Medulla oblongata (tissue), 1 donor: ENCODE data around the gene ITGA2.

Experiments used
- DNase-seq: peaks from one replicate; pipeline ENCODE4 v3.0.0-alpha.2; 2015; ENCODE audit errors: extremely low spot score

The ITGA2 gene

GRCh38 chr5:53055365-53055764 lies 66.2 kb downstream of the ITGA2 start:
- no peak for DNase-seq

GRCh38 chr5:53059281-53059680 lies 70.1 kb downstream of the ITGA2 start:
- no peak for DNase-seq

- DNase-seq: no peak
Observed at GRCh38 chr5:53063176-53063575, 74.0 kb downstream of the ITGA2 start.

GRCh38 chr5:53063791-53064190 lies 74.6 kb downstream of the ITGA2 start:
- DNase-seq: no peak

- no peak for DNase-seq
Observed at GRCh38 chr5:53066088-53066487, 76.9 kb downstream of the ITGA2 start.

- no peak for DNase-seq
Observed at GRCh38 chr5:53067641-53068040, 78.5 kb downstream of the ITGA2 start.

GRCh38 chr5:53068291-53068836 lies 79.2 kb downstream of the ITGA2 start:
- DNase-seq: no peak

- no peak for DNase-seq
Observed at GRCh38 chr5:53069626-53070025, 80.5 kb downstream of the ITGA2 start.

- DNase-seq: no peak
Observed at GRCh38 chr5:53071298-53071697, 82.1 kb downstream of the ITGA2 start.

GRCh38 chr5:53071738-53072137 lies 82.6 kb downstream of the ITGA2 start:
- no peak for DNase-seq

GRCh38 chr5:53073348-53073747 lies 84.2 kb downstream of the ITGA2 start:
- no peak for DNase-seq

- DNase-seq: no peak
Observed at GRCh38 chr5:53076014-53076583, 86.9 kb downstream of the ITGA2 start.

- DNase-seq: no peak
Observed at GRCh38 chr5:53080271-53080670, 91.1 kb downstream of the ITGA2 start.

GRCh38 chr5:53083927-53084326 lies 94.8 kb downstream of the ITGA2 start:
- no peak for DNase-seq

GRCh38 chr5:53084546-53085255 lies 95.5 kb downstream of the ITGA2 start:
- no peak for DNase-seq

- peak; percentile 70 for DNase-seq
Observed at GRCh38 chr5:53087171-53087570, 98.0 kb downstream of the ITGA2 start.

GRCh38 chr5:53087621-53088121 lies 98.5 kb downstream of the ITGA2 start:
- DNase-seq: peak; percentile 89

- no peak for DNase-seq
Observed at GRCh38 chr5:53089481-53089991, 100.4 kb downstream of the ITGA2 start.

- no peak for DNase-seq
Observed at GRCh38 chr5:53090229-53090628, 101.1 kb downstream of the ITGA2 start.

GRCh38 chr5:53091289-53091688 lies 102.1 kb downstream of the ITGA2 start:
- no peak for DNase-seq

- DNase-seq: no peak
Observed at GRCh38 chr5:53092242-53092641, 103.1 kb downstream of the ITGA2 start.

- DNase-seq: no peak
Observed at GRCh38 chr5:53095217-53095616, 106.1 kb downstream of the ITGA2 start.

GRCh38 chr5:53095931-53096525 lies 106.9 kb downstream of the ITGA2 start:
- peak; percentile 88 for DNase-seq
